ENCODE measurements around the gene CDSN. TPM values are rescaled to one million over a fixed set of nuclear protein-coding genes. Genes with fewer than 3 reads are reported as not detected.

CDSN gene
- total and polyA plus RNA-seq, 2 donors (not counting 1 experiment from before 2014, with no cell fraction given) = not detected

GRCh38 chr6:31144970-31145340 lies 24.7 kb upstream of the CDSN start:
- Histone ChIP-seq H3K4me3 (replicated peaks in 1 of 4; ENCODE audit: control extremely low read depth in 1 of 4, insufficient read depth in 1 of 4, low read depth in 3 of 4, low read length in 4 of 4) (no peak overlapping the region), H3K9me3 (ENCODE audit: control insufficient read depth, insufficient read depth, low read depth, low read length) (no peaks in the 10 kb centered on the region), H3K9ac (ENCODE audit: insufficient read depth, low read length) (no peak overlapping the region), H3K36me3 (ENCODE audit: control insufficient read depth, insufficient read depth, low read length) (peaks cover 3% of the 10 kb centered on the region), H3K4me2 (ENCODE audit: extremely low read depth, insufficient read depth, low read length) (no peak overlapping the region), H3K79me2 (ENCODE audit: control insufficient read depth, insufficient read depth, low read length) (no peaks in the 10 kb centered on the region), H3K4me1 (ENCODE audit: control insufficient read depth, extremely low read depth, insufficient read depth, low read length) (no peaks in the 10 kb centered on the region), H4K20me1 (ENCODE audit: control insufficient read depth, extremely low read depth, insufficient read depth, low read length) (no peaks in the 10 kb centered on the region), H3K27me3 (ENCODE audit: control insufficient read depth, insufficient read depth, low read length) (no peaks in the 10 kb centered on the region), H2AFZ (ENCODE audit: low read length) (no peak overlapping the region), H3K27ac (ENCODE audit: insufficient read depth, low read length) (no peak overlapping the region)
- TF ChIP-seq EZH2 (IDR thresholded peaks at IDR 0.05; ENCODE audit: low read length, missing control alignments) = no peak
- TF ChIP-seq, protein P1, sequence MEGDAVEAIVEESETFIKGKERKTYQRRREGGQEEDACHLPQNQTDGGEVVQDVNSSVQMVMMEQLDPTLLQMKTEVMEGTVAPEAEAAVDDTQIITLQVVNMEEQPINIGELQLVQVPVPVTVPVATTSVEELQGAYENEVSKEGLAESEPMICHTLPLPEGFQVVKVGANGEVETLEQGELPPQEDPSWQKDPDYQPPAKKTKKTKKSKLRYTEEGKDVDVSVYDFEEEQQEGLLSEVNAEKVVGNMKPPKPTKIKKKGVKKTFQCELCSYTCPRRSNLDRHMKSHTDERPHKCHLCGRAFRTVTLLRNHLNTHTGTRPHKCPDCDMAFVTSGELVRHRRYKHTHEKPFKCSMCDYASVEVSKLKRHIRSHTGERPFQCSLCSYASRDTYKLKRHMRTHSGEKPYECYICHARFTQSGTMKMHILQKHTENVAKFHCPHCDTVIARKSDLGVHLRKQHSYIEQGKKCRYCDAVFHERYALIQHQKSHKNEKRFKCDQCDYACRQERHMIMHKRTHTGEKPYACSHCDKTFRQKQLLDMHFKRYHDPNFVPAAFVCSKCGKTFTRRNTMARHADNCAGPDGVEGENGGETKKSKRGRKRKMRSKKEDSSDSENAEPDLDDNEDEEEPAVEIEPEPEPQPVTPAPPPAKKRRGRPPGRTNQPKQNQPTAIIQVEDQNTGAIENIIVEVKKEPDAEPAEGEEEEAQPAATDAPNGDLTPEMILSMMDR (conservative IDR thresholded peaks at IDR 0.05 in 1 of 2, IDR thresholded peaks at IDR 0.05 in 1 of 2; ENCODE audit: low read depth in 1 of 2, low read length in 2 of 2) = no peak
- DNase-seq (ENCODE audit: low read depth in 2 of 2) = no peak

GRCh38 chr6:31144296-31144969 lies 24.2 kb upstream of the CDSN start:
- TF ChIP-seq EZH2 (IDR thresholded peaks at IDR 0.05; ENCODE audit: low read length, missing control alignments) = no peak
- TF ChIP-seq, protein P1 (conservative IDR thresholded peaks at IDR 0.05 in 1 of 2, IDR thresholded peaks at IDR 0.05 in 1 of 2; ENCODE audit: low read depth in 1 of 2, low read length in 2 of 2) = no peak
- H2AFZ ChIP-seq (ENCODE audit: low read length) = no peak overlapping the region
- H3K36me3 ChIP-seq (ENCODE audit: control insufficient read depth, insufficient read depth, low read length) = peaks cover 3% of the 10 kb centered on the region
- H3K9ac ChIP-seq (ENCODE audit: insufficient read depth, low read length) = no peak overlapping the region
- no peak overlapping the region for H3K27ac ChIP-seq (ENCODE audit: insufficient read depth, low read length)
- no peaks in the 10 kb centered on the region for H3K9me3 ChIP-seq (ENCODE audit: control insufficient read depth, insufficient read depth, low read depth, low read length)
- no peaks in the 10 kb centered on the region for H3K4me1 ChIP-seq (ENCODE audit: control insufficient read depth, extremely low read depth, insufficient read depth, low read length)
- H3K4me2 ChIP-seq (ENCODE audit: extremely low read depth, insufficient read depth, low read length) = no peak overlapping the region
- H3K27me3 ChIP-seq (ENCODE audit: control insufficient read depth, insufficient read depth, low read length) = no peaks in the 10 kb centered on the region
- DNase-seq (ENCODE audit: low read depth in 2 of 2) = no peak
- H4K20me1 ChIP-seq (ENCODE audit: control insufficient read depth, extremely low read depth, insufficient read depth, low read length) = no peaks in the 10 kb centered on the region
- H3K4me3 ChIP-seq (replicated peaks in 1 of 4; ENCODE audit: control extremely low read depth in 1 of 4, insufficient read depth in 1 of 4, low read depth in 3 of 4, low read length in 4 of 4) = no peak overlapping the region
- H3K79me2 ChIP-seq (ENCODE audit: control insufficient read depth, insufficient read depth, low read length) = no peaks in the 10 kb centered on the region

DNA sequence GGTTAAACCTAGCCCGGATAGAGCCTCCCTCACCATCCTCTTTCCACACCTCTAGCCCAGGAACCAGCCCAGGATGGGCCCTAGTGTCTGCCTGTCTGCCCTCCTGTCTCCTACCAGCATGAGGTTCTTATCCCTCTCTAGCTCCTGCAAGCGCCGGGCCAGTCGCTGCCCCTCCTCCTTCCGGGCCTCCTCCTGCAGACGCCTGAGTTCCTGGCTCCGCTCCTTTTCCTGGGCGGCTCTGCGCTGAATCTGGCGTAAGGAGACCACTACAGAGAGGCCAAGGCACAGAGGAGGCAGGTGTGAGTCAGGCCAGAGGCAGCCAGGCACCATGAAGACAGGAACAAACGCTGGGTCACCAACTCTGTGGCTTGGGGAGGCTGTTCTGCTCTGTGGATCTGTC lies 22.9 kb upstream of the CDSN start:
- Histone ChIP-seq H3K4me3 (replicated peaks in 1 of 4; ENCODE audit: control extremely low read depth in 1 of 4, insufficient read depth in 1 of 4, low read depth in 3 of 4, low read length in 4 of 4) (no peak overlapping the region), H3K36me3 (ENCODE audit: control insufficient read depth, insufficient read depth, low read length) (peaks cover 1% of the 10 kb centered on the region), H3K4me1 (ENCODE audit: control insufficient read depth, extremely low read depth, insufficient read depth, low read length) (no peaks in the 10 kb centered on the region), H3K27me3 (ENCODE audit: control insufficient read depth, insufficient read depth, low read length) (no peaks in the 10 kb centered on the region), H2AFZ (ENCODE audit: low read length) (no peak overlapping the region), H3K79me2 (ENCODE audit: control insufficient read depth, insufficient read depth, low read length) (no peaks in the 10 kb centered on the region), H3K9me3 (ENCODE audit: control insufficient read depth, insufficient read depth, low read depth, low read length) (no peaks in the 10 kb centered on the region), H4K20me1 (ENCODE audit: control insufficient read depth, extremely low read depth, insufficient read depth, low read length) (no peaks in the 10 kb centered on the region), H3K9ac (ENCODE audit: insufficient read depth, low read length) (no peak overlapping the region), H3K4me2 (ENCODE audit: extremely low read depth, insufficient read depth, low read length) (no peak overlapping the region), H3K27ac (ENCODE audit: insufficient read depth, low read length) (no peak overlapping the region)
- peak; percentile 66 to 90 for DNase-seq (ENCODE audit: low read depth in 2 of 2)
- TF ChIP-seq, protein P1 (conservative IDR thresholded peaks at IDR 0.05 in 1 of 2, IDR thresholded peaks at IDR 0.05 in 1 of 2; ENCODE audit: low read depth in 1 of 2, low read length in 2 of 2) = no peak
- TF ChIP-seq EZH2 (IDR thresholded peaks at IDR 0.05; ENCODE audit: low read length, missing control alignments) = no peak
